HCT116 (cell line): ENCODE results near the gene PREB.
"Not testable (repeated sequence)": the region's sequence is repeated elsewhere in the genome, so short reads cannot be mapped to it uniquely, and the experiment has no call there.

Experiments
- CEBPB ChIP-seq: IDR thresholded peaks from 2 replicates; pipeline ENCODE4 v1.6.1; 2012; ENCODE audit warnings: low read depth
- CTCF ChIP-seq, 3 experiments: fragments of 200-600 bp in 1 of 3; sonication (generic) in 1 of 3; IDR thresholded peaks in 2 of 3; conservative IDR thresholded peaks in 1 of 3; 2 replicates each; pipeline ENCODE4 v1.5.1; 2012 to 2017; ENCODE audit warnings: low read depth in 2 of 3, low read length in 2 of 3, antibody characterized with exemption in 1 of 3, borderline replicate concordance in 1 of 3, control low read depth in 1 of 3, mild to moderate bottlenecking in 1 of 3, mixed read lengths in 1 of 3, mixed run types in 1 of 3, moderate library complexity in 1 of 3; ENCODE audit not compliant: insufficient read depth in 1 of 3
- EZH2 ChIP-seq: fragments of 200-600 bp; sonication (generic); IDR thresholded peaks from 2 replicates; pipeline ENCODE4 v1.6.1; 2017; ENCODE audit warnings: antibody characterized with exemption, mixed run types
- YY1 ChIP-seq: IDR thresholded peaks from 2 replicates; pipeline ENCODE4 v1.6.1; 2011; ENCODE audit warnings: low read length, low read depth, moderate library complexity, mild to moderate bottlenecking; ENCODE audit not compliant: insufficient replicate concordance; ENCODE audit errors: extremely low read depth

GRCh38 chr2:27111392-27112078 lies 22.9 kb downstream of the PREB start:
- not testable (repeated sequence) for TF ChIP-seq CEBPB; EZH2; CTCF (IDR thresholded peaks at IDR 0.05 in 2 of 3, conservative IDR thresholded peaks at IDR 0.05 in 1 of 3; ENCODE audit: borderline replicate concordance in 1 of 3, insufficient read depth in 1 of 3, low read depth in 2 of 3, low read length in 2 of 3); YY1
